Hepatocyte (in vitro differentiated cells): ENCODE measurements around the gene PEX12.

Experiments
- CTCF ChIP-seq: fragments of 200-600 bp; sonication (generic); IDR thresholded peaks from 2 replicates; pipeline ENCODE4 v1.5.1; 2016; ENCODE audit warnings: antibody characterized with exemption, mild to moderate bottlenecking; ENCODE audit not compliant: poor library complexity
- EZH2 ChIP-seq: fragments of 200-600 bp; sonication (generic); IDR thresholded peaks from 2 replicates; pipeline ENCODE4 v1.6.1; 2016; ENCODE audit warnings: antibody characterized with exemption, mild to moderate bottlenecking, borderline replicate concordance
- EZH2phosphoT487 ChIP-seq: fragments of 200-600 bp; sonication (generic); IDR thresholded peaks from one replicate; pipeline ENCODE4 v1.6.1; 2018; ENCODE audit warnings: antibody characterized with exemption, mild to moderate bottlenecking, low read depth, moderate library complexity; ENCODE audit not compliant: unreplicated experiment, severe bottlenecking

- TF ChIP-seq EZH2 (no peak), CTCF (no peak), EZH2phosphoT487 (no peak)
These were observed 48.5 kb downstream of the PEX12 start for GRCh38 chr17:35529866-35530265.
